ENCODE data around the gene SP100. TPM values are rescaled to one million over a fixed set of nuclear protein-coding genes. Genes with fewer than 3 reads are reported as not detected.
A peak's percentile ranks its signal among the peaks of the same experiment; 100 is the strongest.

The SP100 gene
- total and polyA plus RNA-seq, 7 donors: 50.4 to 141 (median 91.2) TPM

DNA sequence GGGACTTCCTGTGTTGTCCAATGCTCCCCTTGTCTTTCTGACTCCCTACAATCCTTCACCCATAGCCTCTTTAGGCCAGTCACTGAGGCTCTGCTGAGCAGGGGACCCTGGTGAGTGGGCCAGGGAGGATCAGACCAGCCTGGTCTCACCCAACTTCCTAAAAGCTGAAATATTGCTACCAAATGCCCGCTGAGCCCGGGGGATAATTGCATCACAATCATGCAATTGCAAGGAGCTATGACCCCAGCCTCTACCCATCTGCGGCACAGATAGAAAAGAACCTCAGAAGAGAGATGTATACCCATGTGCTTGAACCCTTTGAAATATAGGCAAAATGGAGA is 3.7 kb upstream of the SP100 start:
- H3K36me3 ChIP-seq: no peaks in the 10 kb centered on the region
- H3K27ac ChIP-seq: peak overlapping the region; percentile 88 to 96 (median 93)
- no peaks in the 10 kb centered on the region for H3K27me3 ChIP-seq
- H3K4me1 ChIP-seq: peaks cover 0 to 32% (median 28%) of the 10 kb centered on the region in 4 donors
- intact Hi-C loops (cut with DNase I): loop anchor here (5.0 to 10.0 kb wide), 3 partner anchors 195 to 488 kb away; partner anchors contain the start of genes FBXO36, SP110 and TRIP12
- peak overlapping the region; percentile 61 to 81 (median 70) for H3K4me3 ChIP-seq
- 85 to 88% methylated on average over 3 of the region's 3 CpGs for WGBS, 2 donors
- no peak for TF ChIP-seq POLR2AphosphoS5 (IDR thresholded peaks at IDR 0.05)
- TF ChIP-seq, protein P1, sequence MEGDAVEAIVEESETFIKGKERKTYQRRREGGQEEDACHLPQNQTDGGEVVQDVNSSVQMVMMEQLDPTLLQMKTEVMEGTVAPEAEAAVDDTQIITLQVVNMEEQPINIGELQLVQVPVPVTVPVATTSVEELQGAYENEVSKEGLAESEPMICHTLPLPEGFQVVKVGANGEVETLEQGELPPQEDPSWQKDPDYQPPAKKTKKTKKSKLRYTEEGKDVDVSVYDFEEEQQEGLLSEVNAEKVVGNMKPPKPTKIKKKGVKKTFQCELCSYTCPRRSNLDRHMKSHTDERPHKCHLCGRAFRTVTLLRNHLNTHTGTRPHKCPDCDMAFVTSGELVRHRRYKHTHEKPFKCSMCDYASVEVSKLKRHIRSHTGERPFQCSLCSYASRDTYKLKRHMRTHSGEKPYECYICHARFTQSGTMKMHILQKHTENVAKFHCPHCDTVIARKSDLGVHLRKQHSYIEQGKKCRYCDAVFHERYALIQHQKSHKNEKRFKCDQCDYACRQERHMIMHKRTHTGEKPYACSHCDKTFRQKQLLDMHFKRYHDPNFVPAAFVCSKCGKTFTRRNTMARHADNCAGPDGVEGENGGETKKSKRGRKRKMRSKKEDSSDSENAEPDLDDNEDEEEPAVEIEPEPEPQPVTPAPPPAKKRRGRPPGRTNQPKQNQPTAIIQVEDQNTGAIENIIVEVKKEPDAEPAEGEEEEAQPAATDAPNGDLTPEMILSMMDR (IDR thresholded peaks at IDR 0.05): no peak
- TF ChIP-seq POLR2A (IDR thresholded peaks at IDR 0.05): no peak
- no peak for TF ChIP-seq EP300 (IDR thresholded peaks at IDR 0.05)
- H3K9me3 ChIP-seq: no peaks in the 10 kb centered on the region
- DNase-seq: no peak

DNA sequence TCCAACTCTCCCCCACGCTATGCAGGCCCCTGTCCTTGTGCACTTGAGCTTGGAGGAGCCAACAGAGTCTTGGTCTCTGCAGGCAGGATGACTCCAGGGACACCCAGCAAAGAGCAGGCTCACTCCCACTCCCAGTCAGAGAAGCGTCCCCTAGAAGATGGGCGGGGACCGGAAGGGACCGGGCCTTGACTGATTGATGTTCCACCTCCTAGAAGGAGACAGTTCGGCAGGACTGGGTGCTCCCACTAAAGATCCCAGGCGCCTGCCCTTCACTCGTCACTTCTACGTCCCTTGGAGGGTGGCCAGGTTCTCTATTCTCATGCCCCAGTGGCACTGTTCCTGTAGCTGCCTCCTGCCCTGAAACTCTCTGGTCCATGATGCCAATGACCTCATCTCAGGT is 3.2 kb upstream of the SP100 start:
- Histone ChIP-seq H3K4me1 (peaks cover 0 to 37% (median 33%) of the 10 kb centered on the region in 4 donors), H3K27me3 (no peaks in the 10 kb centered on the region), H3K4me3 (no peak overlapping the region), H3K27ac (peak overlapping the region in 3 of 4 donors; percentile 88 to 96 (median 93)), H3K9me3 (no peaks in the 10 kb centered on the region), H3K36me3 (no peaks in the 10 kb centered on the region)
- TF ChIP-seq, protein P1 (IDR thresholded peaks at IDR 0.05): no peak
- TF ChIP-seq EP300 (IDR thresholded peaks at IDR 0.05): no peak
- no peak for TF ChIP-seq POLR2AphosphoS5 (IDR thresholded peaks at IDR 0.05)
- no peak for TF ChIP-seq POLR2A (IDR thresholded peaks at IDR 0.05)
- DNase-seq: no peak
- WGBS, 2 donors: 94 to 96% methylated on average over 9 of the region's 9 CpGs
- intact Hi-C loops (cut with DNase I): loop anchor here (5.0 to 10.0 kb wide), 3 partner anchors 196 to 488 kb away; partner anchors contain the start of genes FBXO36, SP110 and TRIP12

DNA sequence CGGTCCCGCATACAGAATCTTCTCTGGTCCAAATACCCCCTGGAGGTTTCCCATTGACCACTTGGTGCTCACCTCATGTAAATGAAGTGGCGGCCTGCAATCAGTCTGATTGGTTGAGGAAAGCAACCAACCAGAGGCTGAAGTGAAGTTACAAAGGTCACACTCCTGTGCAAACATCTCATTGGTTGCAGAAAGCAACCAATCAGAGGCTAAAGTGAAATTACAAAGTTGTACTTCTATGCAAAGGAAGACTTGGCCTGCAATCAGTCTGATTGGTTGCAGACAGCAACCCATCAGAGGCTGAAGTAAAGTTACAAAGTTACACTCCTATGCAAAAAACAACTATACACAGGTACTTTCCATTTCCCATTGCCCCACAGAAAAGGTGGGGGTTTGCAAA is 2.5 kb upstream of the SP100 start:
- Histone ChIP-seq H3K36me3 (no peaks in the 10 kb centered on the region), H3K4me3 (no peak overlapping the region), H3K27ac (no peak overlapping the region), H3K4me1 (peaks cover 0 to 43% (median 39%) of the 10 kb centered on the region in 4 donors), H3K27me3 (no peaks in the 10 kb centered on the region), H3K9me3 (no peaks in the 10 kb centered on the region)
- DNase-seq: no peak
- intact Hi-C loops (cut with DNase I): loop anchor here (5.0 to 10.0 kb wide), 3 partner anchors 196 to 489 kb away; partner anchors contain the start of genes FBXO36, SP110 and TRIP12
- 91 to 95% methylated on average over 3 of the region's 3 CpGs for WGBS, 2 donors
- no peak for TF ChIP-seq POLR2AphosphoS5 (IDR thresholded peaks at IDR 0.05)
- no peak for TF ChIP-seq EP300 (IDR thresholded peaks at IDR 0.05)
- TF ChIP-seq, protein P1 (IDR thresholded peaks at IDR 0.05): no peak
- no peak for TF ChIP-seq POLR2A (IDR thresholded peaks at IDR 0.05)

DNA sequence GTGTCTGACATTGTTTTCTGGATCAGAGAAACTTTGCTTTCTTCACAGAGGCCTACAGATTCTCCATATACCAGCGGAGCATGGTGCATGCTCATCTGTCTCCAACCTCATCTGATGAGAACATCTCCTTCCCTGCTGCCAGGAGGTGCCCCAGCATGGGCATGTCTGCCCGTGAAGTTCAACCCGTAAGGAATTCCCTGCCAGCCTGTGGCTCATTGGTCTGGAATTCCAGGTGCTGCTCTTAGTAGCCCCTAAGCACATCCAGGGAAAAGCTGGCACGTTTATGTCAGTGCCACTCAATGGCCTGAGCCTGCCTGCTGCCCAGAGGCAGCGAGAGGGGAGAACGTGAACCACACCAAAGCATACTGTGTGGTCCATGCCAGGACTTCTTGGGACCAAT is 1.7 kb upstream of the SP100 start:
- WGBS, 2 donors: 95 to 96% methylated on average over 6 of the region's 6 CpGs
- Histone ChIP-seq H3K4me1 (peaks cover 0 to 51% (median 46%) of the 10 kb centered on the region in 4 donors), H3K36me3 (no peaks in the 10 kb centered on the region), H3K27ac (no peak overlapping the region), H3K27me3 (no peaks in the 10 kb centered on the region), H3K4me3 (no peak overlapping the region), H3K9me3 (no peaks in the 10 kb centered on the region)
- DNase-seq: no peak
- TF ChIP-seq POLR2A (IDR thresholded peaks at IDR 0.05) (no peak), POLR2AphosphoS5 (IDR thresholded peaks at IDR 0.05) (no peak), EP300 (IDR thresholded peaks at IDR 0.05) (no peak)
- TF ChIP-seq, protein P1 (IDR thresholded peaks at IDR 0.05): no peak
- intact Hi-C loops (cut with DNase I): loop anchor here (5.0 to 10.0 kb wide), 3 partner anchors 197 to 490 kb away; partner anchors contain the start of genes FBXO36, SP110 and TRIP12

Measured in sigmoid colon (tissue), 7 donors.